SK-N-MC (cell line): Measurements from ENCODE around the gene KRTAP10-8.

Experiments
- EZH2 ChIP-seq: fragments of 200-600 bp; sonication (generic); IDR thresholded peaks from one replicate; pipeline ENCODE4 v1.6.1; 2017; ENCODE audit warnings: antibody characterized with exemption
- POLR2AphosphoS5 ChIP-seq: IDR thresholded peaks from 2 replicates; pipeline ENCODE4 v1.6.1; 2012; ENCODE audit warnings: mild to moderate bottlenecking, low read depth, low read length, borderline replicate concordance

DNA sequence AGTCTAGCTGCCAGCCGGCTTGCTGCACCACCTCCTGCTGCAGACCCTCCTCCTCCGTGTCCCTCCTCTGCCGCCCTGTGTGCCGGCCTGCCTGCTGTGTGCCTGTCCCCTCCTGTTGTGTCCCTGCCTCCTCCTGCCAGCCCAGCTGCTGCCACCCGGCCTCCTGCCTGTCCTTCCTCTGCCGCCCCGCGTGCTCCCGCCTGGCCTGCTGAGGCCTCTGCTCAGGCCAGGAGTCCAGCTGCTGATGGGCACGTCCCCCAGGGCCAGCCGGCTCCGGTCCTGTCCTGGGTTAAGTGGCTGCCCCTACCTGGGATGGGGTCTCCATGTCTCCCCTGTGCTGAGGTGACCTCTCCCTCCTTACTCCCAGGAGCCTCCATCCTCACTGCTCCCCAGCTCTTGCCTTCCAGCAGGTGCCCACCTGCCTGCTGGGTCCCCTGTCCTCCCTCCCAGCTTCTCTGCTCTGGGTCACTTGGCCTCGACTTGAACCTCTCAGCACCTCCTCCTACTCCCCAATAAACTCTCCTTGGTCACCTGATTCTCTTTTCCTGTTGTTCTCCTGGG is 870 bp downstream of the KRTAP10-8 start:
- TF ChIP-seq EZH2: no peak
- no peak for TF ChIP-seq POLR2AphosphoS5
